CD14-positive monocyte (primary cell): ENCODE results near the gene KLHDC10. TPM values are rescaled to one million over a fixed set of nuclear protein-coding genes. Genes with fewer than 3 reads are reported as not detected.
"Not testable (repeated sequence)": the region's sequence is repeated elsewhere in the genome, so short reads cannot be mapped to it uniquely, and the experiment has no call there.

Source experiments
- DNase-seq, 3 donors: peaks; one replicate each; pipeline ENCODE4 v3.0.0-alpha.2; 2011 to 2022
- H2AFZ ChIP-seq: 2 replicates; pipeline ENCODE4 v1.6.0; 2012; ENCODE audit warnings: mild to moderate bottlenecking, low read depth, low read length, inconsistent platforms; ENCODE audit not compliant: insufficient read depth, poor library complexity, severe bottlenecking
- H3K27ac ChIP-seq, 2 donors: 1 replicate in 1 of 2; 2 replicates in 1 of 2; pipeline ENCODE4 v1.5.1; 2012 to 2013; ENCODE audit warnings: low read length in 2 of 2, control low read depth in 1 of 2, inconsistent platforms in 1 of 2, low read depth in 1 of 2, mild to moderate bottlenecking in 1 of 2
- H3K27me3 ChIP-seq, 2 donors: one replicate each; pipeline versions ENCODE4 v1.6.0 to v1.6.1; 2011 to 2013; ENCODE audit warnings: low read length in 2 of 2; ENCODE audit not compliant: control insufficient read depth in 2 of 2, insufficient read depth in 2 of 2
- H3K36me3 ChIP-seq, 2 donors: replicated peaks in 1 of 2; 1 replicate in 1 of 2; 2 replicates in 1 of 2; pipeline versions ENCODE4 v1.5.1 to v1.6.1; 2012 to 2013; ENCODE audit warnings: low read length in 2 of 2, control low read depth in 1 of 2, inconsistent platforms in 1 of 2, mild to moderate bottlenecking in 1 of 2; ENCODE audit not compliant: insufficient read depth in 2 of 2, control insufficient read depth in 1 of 2
- H3K4me1 ChIP-seq, 2 donors: 1 replicate in 1 of 2; 2 replicates in 1 of 2; pipeline versions ENCODE4 v1.5.1 to v1.6.1; 2012 to 2013; ENCODE audit warnings: low read length in 2 of 2, control low read depth in 1 of 2, inconsistent platforms in 1 of 2, mild to moderate bottlenecking in 1 of 2, moderate library complexity in 1 of 2; ENCODE audit not compliant: insufficient read depth in 2 of 2, control insufficient read depth in 1 of 2
- H3K4me2 ChIP-seq: replicated peaks from 2 replicates; pipeline ENCODE3; 2012; ENCODE audit warnings: low read length, moderate library complexity, mild to moderate bottlenecking; ENCODE audit not compliant: poor library complexity, severe bottlenecking; ENCODE audit errors: extremely low read depth
- H3K4me3 ChIP-seq, 3 experiments: fragments of 200-600 bp in 1 of 3; sonication (generic) in 1 of 3; replicated peaks in 1 of 3; 1 replicate in 2 of 3; 2 replicates in 1 of 3; pipeline ENCODE4 v1.5.1; 2011 to 2013; ENCODE audit warnings: low read length in 3 of 3, mild to moderate bottlenecking in 3 of 3, control low read depth in 2 of 3, low read depth in 2 of 3, inconsistent platforms in 1 of 3, moderate library complexity in 1 of 3
- H3K79me2 ChIP-seq: 2 replicates; pipeline ENCODE4 v1.6.0; 2012; ENCODE audit warnings: mild to moderate bottlenecking, control low read depth, inconsistent platforms, low read length, moderate library complexity; ENCODE audit not compliant: insufficient read depth
- H3K9ac ChIP-seq: 2 replicates; pipeline ENCODE4 v1.6.0; 2017; ENCODE audit warnings: low read length, mild to moderate bottlenecking; ENCODE audit not compliant: insufficient read depth, poor library complexity, severe bottlenecking
- H3K9me3 ChIP-seq, 2 donors: replicated peaks in 1 of 2; 1 replicate in 1 of 2; 2 replicates in 1 of 2; pipeline versions ENCODE4 v1.5.1 to v1.6.1; 2012 to 2013; ENCODE audit warnings: low read length in 2 of 2, control low read depth in 1 of 2; ENCODE audit not compliant: control insufficient read depth in 1 of 2, insufficient read depth in 1 of 2
- H4K20me1 ChIP-seq: 2 replicates; pipeline ENCODE4 v1.6.0; 2012; ENCODE audit warnings: mild to moderate bottlenecking, low read length, control low read depth, moderate library complexity; ENCODE audit not compliant: insufficient read depth
- H3K27ac Mint-ChIP-seq, 7 donors: one replicate each; pipeline ENCODE4 v1.8.0; 2020; ENCODE audit warnings: mild to moderate bottlenecking in 7 of 7, mixed read lengths in 7 of 7, moderate library complexity in 6 of 7, inconsistent platforms in 2 of 7
- H3K27me3 Mint-ChIP-seq, 3 donors: one replicate each; pipeline ENCODE4 v1.8.0; 2021 to 2022; ENCODE audit warnings: low read depth in 3 of 3, mild to moderate bottlenecking in 3 of 3, mixed read lengths in 3 of 3, moderate library complexity in 3 of 3, inconsistent platforms in 1 of 3
- H3K36me3 Mint-ChIP-seq, 2 donors: one replicate each; pipeline ENCODE4 v1.8.0; 2020; ENCODE audit warnings: mixed read lengths in 2 of 2, inconsistent platforms in 1 of 2, mild to moderate bottlenecking in 1 of 2
- H3K4me1 Mint-ChIP-seq: one replicate; pipeline ENCODE4 v1.8.0; 2020; ENCODE audit warnings: mild to moderate bottlenecking, mixed read lengths
- H3K4me3 Mint-ChIP-seq, 2 donors: one replicate each; pipeline ENCODE4 v1.8.0; 2020; ENCODE audit warnings: mild to moderate bottlenecking in 2 of 2, mixed read lengths in 2 of 2, moderate library complexity in 1 of 2
- H3K9me3 Mint-ChIP-seq, 7 donors: one replicate each; pipeline ENCODE4 v1.8.0; 2020 to 2022; ENCODE audit warnings: mixed read lengths in 7 of 7, mild to moderate bottlenecking in 6 of 7, moderate library complexity in 6 of 7, inconsistent platforms in 2 of 7
- CTCF ChIP-seq: fragments of 200-600 bp; IDR thresholded peaks from one replicate; pipeline ENCODE4 v1.8.0; 2022; ENCODE audit warnings: antibody characterized with exemption, mild to moderate bottlenecking
- WGBS: methylation state at CpG from one replicate; pipeline ENCODE4 v1.1.5; 2013; ENCODE audit warnings: missing lambda C conversion rate; ENCODE audit not compliant: insufficient coverage; 5-methylcytosine and 5-hydroxymethylcytosine counted together
- intact Hi-C, 2 donors: fragments of 100-400 bp; cut with micrococcal nuclease; formaldehyde crosslinking; loops; one replicate each; pipeline versions ENCODE4 v1.15.0 to v1.15.1; 2023
- polyA plus RNA-seq, 3 donors: library from polyadenylated mRNA; depleted of rRNA in 1 of 3; unstranded in 2 of 3; stranded (reverse) in 1 of 3; fragments of 300-500 nt in 2 of 3; fragments of >200 nt in 1 of 3; fragmentation: Illumina TruSeq in 2 of 3; gene quantifications; 1 replicate in 2 of 3; 2 replicates in 1 of 3; pipeline ENCODE4 v1.2.3, GENCODE V29; 2012 to 2021

The KLHDC10 gene
- polyA plus RNA-seq, 3 donors: 1.1 to 13.9 (median 2.9) TPM

- H3K9me3 ChIP-seq: no peaks in the 10 kb centered on the region
- H3K27ac ChIP-seq: no peak overlapping the region
- TF ChIP-seq CTCF: no peak
- H3K4me1 Mint-ChIP-seq: no peaks in the 10 kb centered on the region
- DNase-seq: no peak
- H3K4me3 Mint-ChIP-seq: no peak overlapping the region
- H3K36me3 Mint-ChIP-seq: peaks cover 70 to 85% of the 10 kb centered on the region in 2 donors
- no peaks in the 10 kb centered on the region for H3K27me3 Mint-ChIP-seq
- no peaks in the 10 kb centered on the region for H4K20me1 ChIP-seq
- intact Hi-C loops: no loop called here
- no peak overlapping the region for H3K9ac ChIP-seq
- no peak overlapping the region for H3K27ac Mint-ChIP-seq
- no peak overlapping the region for H2AFZ ChIP-seq
- peaks cover 83 to 99% of the 10 kb centered on the region in 2 donors for H3K36me3 ChIP-seq
- H3K27me3 ChIP-seq: no peaks in the 10 kb centered on the region
- no peaks in the 10 kb centered on the region for H3K9me3 Mint-ChIP-seq
- H3K4me3 ChIP-seq: no peak overlapping the region
- H3K4me1 ChIP-seq: no peaks in the 10 kb centered on the region
- WGBS: no CpG with 5 or more reads among the region's 2 CpGs
- H3K4me2 ChIP-seq: no peak overlapping the region
- H3K79me2 ChIP-seq: no peaks in the 10 kb centered on the region
Measured at GRCh38 chr7:130124711-130125110, 54.4 kb downstream of the KLHDC10 start.

- H3K36me3 ChIP-seq: peaks cover 87 to 97% of the 10 kb centered on the region in 2 donors
- H3K4me3 Mint-ChIP-seq, H3K27ac ChIP-seq, intact Hi-C loops, H3K27me3 Mint-ChIP-seq, H3K79me2 ChIP-seq, H4K20me1 ChIP-seq, H3K4me3 ChIP-seq, H3K9me3 ChIP-seq, H3K9ac ChIP-seq, H3K9me3 Mint-ChIP-seq, H3K27ac Mint-ChIP-seq, H2AFZ ChIP-seq, H3K4me1 Mint-ChIP-seq, DNase-seq, H3K4me1 ChIP-seq, H3K4me2 ChIP-seq, H3K27me3 ChIP-seq: not testable (repeated sequence)
- WGBS: no CpG with 5 or more reads among the region's 3 CpGs
- peaks cover 73 to 93% of the 10 kb centered on the region in 2 donors for H3K36me3 Mint-ChIP-seq
Measured at GRCh38 chr7:130126840-130127239, 56.5 kb downstream of the KLHDC10 start.
